GM23248 (cell line): ENCODE data around the gene IL5.

Experiments used
- EZH2 ChIP-seq: fragments of 200-600 bp; sonication (generic); IDR thresholded peaks from 2 replicates; pipeline ENCODE4 v1.6.1; 2018; ENCODE audit warnings: antibody characterized with exemption, mild to moderate bottlenecking; ENCODE audit not compliant: insufficient read depth, poor library complexity, severe bottlenecking
- EZH2phosphoT487 ChIP-seq: fragments of 200-600 bp; sonication (generic); IDR thresholded peaks from 2 replicates; pipeline ENCODE4 v1.6.1; 2018; ENCODE audit warnings: antibody characterized with exemption, moderate library complexity, mild to moderate bottlenecking, low read depth; ENCODE audit not compliant: insufficient read depth

DNA sequence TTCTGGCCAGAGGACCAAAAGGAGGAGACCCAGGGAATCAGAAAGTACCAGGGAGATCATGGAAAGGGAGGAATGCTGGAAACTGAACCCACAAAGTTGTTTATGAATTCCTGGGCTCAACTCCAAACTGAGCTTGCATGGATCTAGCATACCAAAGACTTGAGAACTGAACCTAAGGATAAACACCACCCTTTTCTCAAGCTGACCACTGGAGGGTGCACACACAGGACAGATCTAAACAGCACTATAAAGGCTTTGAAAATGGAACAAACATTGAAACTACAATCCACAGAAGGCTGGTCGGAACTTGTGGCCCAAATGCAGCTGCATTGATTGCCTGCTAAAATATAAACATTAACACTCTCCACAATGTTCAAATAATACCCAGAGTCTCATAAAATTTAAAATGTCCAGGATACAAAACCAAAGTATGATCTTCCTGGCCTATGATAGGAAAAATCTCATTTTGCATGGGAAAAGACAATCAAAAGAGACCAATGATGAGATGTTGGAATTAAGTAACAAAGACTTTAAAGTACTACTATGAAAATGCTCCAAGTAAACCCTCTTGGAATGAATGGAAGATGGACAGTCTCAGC, 37.1 kb downstream of the IL5 start:
- TF ChIP-seq EZH2phosphoT487 = no peak
- no peak for TF ChIP-seq EZH2
